ENCODE data around the gene ERMARD. TPM values are rescaled to one million over a fixed set of nuclear protein-coding genes. Genes with fewer than 3 reads are reported as not detected.

ERMARD gene
- total RNA-seq (22.4 TPM), polyA plus RNA-seq (ENCODE audit: insufficient read depth in 1 of 8, insufficient read length in 8 of 8, low replicate concordance in 1 of 8) (10 to 100 TPM; 14.9 to 27.7 (median 18.5) TPM)
- long read RNA-seq, donor 1: 0 reads
- long read RNA-seq, donor 2: 0 reads
- long read RNA-seq, donor 3, partial matches to known transcripts: 0 of 3 reads
- long read RNA-seq, donor 3, other reads (novel, unspliced or antisense): 0 of 3 reads
- long read RNA-seq, donor 4, partial matches to known transcripts: 0 of 1 reads
- long read RNA-seq, donor 4, other reads (novel, unspliced or antisense): 0 of 1 reads
- long read RNA-seq, donor 5, partial matches to known transcripts: 5 of 8 reads
- long read RNA-seq, donor 5, other reads (novel, unspliced or antisense): 0 of 8 reads
- long read RNA-seq, donor 6, partial matches to known transcripts: 0 of 2 reads
- long read RNA-seq, donor 6, other reads (novel, unspliced or antisense): 0 of 2 reads
- long read RNA-seq, donor 7, partial matches to known transcripts: 7 of 7 reads
- long read RNA-seq, donor 7, other reads (novel, unspliced or antisense): 0 of 7 reads
- long read RNA-seq, donor 8, partial matches to known transcripts: 0 of 1 reads
- long read RNA-seq, donor 8, other reads (novel, unspliced or antisense): 0 of 1 reads
- long read RNA-seq, donor 9, partial matches to known transcripts: 5 of 6 reads
- long read RNA-seq, donor 9, other reads (novel, unspliced or antisense): 0 of 6 reads
- long read RNA-seq, donor 10, partial matches to known transcripts: 0 of 5 reads
- long read RNA-seq, donor 10, other reads (novel, unspliced or antisense): 0 of 5 reads
- long read RNA-seq, donor 11, partial matches to known transcripts: 0 of 4 reads
- long read RNA-seq, donor 11, other reads (novel, unspliced or antisense): 0 of 4 reads

DNA sequence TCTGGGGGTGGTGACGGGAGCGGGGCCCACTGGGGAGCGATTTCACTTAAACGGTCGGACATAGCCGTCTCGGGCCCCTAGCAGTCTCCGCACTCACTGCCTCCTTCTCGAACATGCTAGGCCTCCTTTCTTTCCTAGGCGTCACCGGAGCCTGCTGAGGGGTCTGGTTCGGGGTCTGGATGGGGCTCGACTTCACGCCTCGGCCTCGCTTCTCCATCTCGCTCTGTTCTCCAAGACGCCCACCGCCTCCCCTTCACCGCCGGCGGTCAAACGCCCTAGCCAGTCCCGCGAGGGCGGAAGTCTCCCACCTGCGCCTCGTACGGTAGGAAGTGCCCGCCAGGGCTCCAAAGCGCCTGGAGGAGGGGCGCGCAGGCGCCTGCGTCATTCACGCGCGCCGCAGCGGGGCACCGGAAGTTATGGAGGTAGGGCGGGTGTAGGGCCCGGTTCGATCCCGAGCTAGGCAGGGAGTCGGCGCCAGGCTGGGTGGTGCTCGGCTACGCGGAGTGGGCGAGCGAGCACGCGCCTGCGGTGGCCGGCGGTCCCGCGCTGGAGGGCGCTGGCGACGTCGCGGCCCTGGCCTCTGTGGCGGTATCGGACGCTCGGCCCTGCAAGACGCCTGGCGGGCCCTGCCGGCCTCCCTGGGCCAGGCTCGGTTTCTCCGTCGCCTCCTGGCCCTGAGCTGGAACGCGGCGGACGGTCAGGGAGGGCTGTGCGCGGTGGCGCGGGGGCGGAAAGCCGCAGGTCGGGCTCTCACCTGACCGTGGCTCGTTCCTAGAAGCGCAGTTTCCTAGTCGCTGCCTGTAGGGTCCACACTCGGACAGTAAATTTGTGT lies at the start of gene ERMARD, which contains the start of gene DYNLT2:
ERMARD (plus strand) TSS at position 381 of the 832 bp plus-strand sequence; CDS start at position 417, 36 bp downstream.
DYNLT2 (minus strand) TSS at position 331 of the 832 bp plus-strand sequence; CDS start at position 217, 114 bp downstream.
- WGBS (ENCODE audit: insufficient coverage): under 1% methylated on average over 87 of the region's 90 CpGs
- Histone ChIP-seq H3K4me3 (ENCODE audit: low read length) (peak within 1 kb of the TSS; percentile 67), H3K27me3 (ENCODE audit: control insufficient read depth, insufficient read depth, low read length) (no peaks in the 10 kb centered on the region), H3K4me1 (ENCODE audit: control insufficient read depth, insufficient read depth, low read length) (peaks cover 7% of the 10 kb centered on the region), H3K36me3 (ENCODE audit: control insufficient read depth, insufficient read depth, low read length) (peaks cover 4% of the 10 kb centered on the region), H3K9me3 (replicated peaks; ENCODE audit: control insufficient read depth, low read depth, low read length) (no peaks in the 10 kb centered on the region), H3K27ac (ENCODE audit: low read length) (peak within 1 kb of the TSS; percentile 97)
- DNase-seq: peak; percentile 97

DNA sequence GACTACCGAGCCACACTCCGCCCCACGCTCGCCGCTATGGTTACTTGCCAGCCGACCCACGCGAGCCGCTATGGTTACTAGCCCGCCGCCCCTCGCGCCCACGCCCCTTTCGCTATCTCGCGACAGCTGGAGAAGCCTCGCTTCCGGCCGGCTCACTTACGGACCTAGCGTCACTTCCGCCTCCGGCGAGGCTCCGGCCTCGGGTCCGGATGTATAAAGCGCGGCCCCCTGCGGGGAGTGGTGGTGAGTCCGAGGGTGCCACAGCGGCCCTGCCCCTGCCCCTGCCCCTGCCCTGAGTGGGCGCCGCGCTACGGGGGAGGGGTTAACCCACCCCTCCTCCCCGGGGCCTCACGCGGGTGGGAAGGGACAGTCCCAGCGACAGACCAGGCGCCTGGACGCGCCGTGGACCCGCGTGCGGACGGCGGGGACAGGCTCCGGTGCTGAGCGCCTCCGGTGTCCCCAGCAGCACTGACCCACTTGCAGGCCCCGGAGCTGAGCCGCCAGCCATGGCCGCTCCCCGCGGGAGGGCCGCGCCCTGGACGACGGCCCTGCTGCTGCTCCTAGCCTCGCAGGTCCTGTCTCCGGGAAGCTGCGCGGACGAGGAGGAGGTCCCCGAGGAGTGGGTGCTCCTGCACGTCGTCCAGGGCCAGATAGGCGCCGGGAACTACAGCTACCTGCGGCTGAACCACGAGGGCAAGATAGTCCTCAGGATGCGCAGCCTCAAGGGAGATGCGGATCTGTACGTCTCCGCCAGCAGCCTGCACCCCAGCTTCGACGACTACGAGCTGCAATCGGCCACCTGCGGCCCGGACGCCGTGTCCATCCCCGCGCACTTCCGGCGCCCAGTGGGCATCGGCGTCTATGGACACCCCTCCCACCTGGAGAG lies 49.2 kb upstream of the ERMARD start, which contains the start of the genes C6orf120 and WDR27:
C6orf120 (plus strand) TSS at position 173 of the 886 bp plus-strand sequence; CDS start at position 507, 334 bp downstream.
WDR27 (minus strand) TSS at position 76 of the 886 bp plus-strand sequence. CDS start 13,024 bp downstream, outside the sequence.
- Histone ChIP-seq H3K27me3 (ENCODE audit: control insufficient read depth, insufficient read depth, low read length) (no peaks in the 10 kb centered on the region), H3K4me3 (ENCODE audit: low read length) (peak within 1 kb of the TSS; percentile 93), H3K4me1 (ENCODE audit: control insufficient read depth, insufficient read depth, low read length) (peaks cover 9% of the 10 kb centered on the region), H3K27ac (ENCODE audit: low read length) (peak within 1 kb of the TSS; percentile 92), H3K36me3 (ENCODE audit: control insufficient read depth, insufficient read depth, low read length) (peaks cover 9% of the 10 kb centered on the region), H3K9me3 (replicated peaks; ENCODE audit: control insufficient read depth, low read depth, low read length) (no peaks in the 10 kb centered on the region)
- WGBS (ENCODE audit: insufficient coverage): under 1% methylated on average over 87 of the region's 92 CpGs
- peak; percentile 98 for DNase-seq

DNA sequence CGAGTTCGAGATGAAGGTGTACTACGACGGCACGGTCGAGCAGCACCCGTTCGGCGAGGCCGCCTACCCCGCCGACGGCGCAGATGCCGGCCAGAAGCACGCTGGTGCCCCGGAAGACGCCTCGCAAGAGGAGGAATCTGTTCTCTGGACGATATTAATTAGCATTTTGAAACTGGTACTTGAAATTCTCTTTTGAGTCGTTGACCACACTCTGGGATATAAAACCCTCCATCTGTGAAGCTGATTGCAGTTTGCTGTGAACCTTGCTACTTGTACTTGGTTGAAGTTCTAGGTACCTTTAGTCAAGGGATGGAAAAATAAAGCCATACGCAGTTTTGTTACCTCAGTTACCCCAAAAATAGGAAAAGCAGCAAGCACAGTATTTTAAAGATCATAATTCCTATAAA lies 48.6 kb upstream of the ERMARD start:
- Histone ChIP-seq H3K27me3 (ENCODE audit: control insufficient read depth, insufficient read depth, low read length) (no peaks in the 10 kb centered on the region), H3K4me1 (ENCODE audit: control insufficient read depth, insufficient read depth, low read length) (peaks cover 9% of the 10 kb centered on the region), H3K27ac (ENCODE audit: low read length) (peak overlapping the region; percentile 92), H3K9me3 (replicated peaks; ENCODE audit: control insufficient read depth, low read depth, low read length) (no peaks in the 10 kb centered on the region), H3K4me3 (ENCODE audit: low read length) (peak overlapping the region; percentile 93), H3K36me3 (ENCODE audit: control insufficient read depth, insufficient read depth, low read length) (peaks cover 9% of the 10 kb centered on the region)
- no peak for DNase-seq
- WGBS (ENCODE audit: insufficient coverage): 0% methylated on average over 14 of the region's 22 CpGs

DNA sequence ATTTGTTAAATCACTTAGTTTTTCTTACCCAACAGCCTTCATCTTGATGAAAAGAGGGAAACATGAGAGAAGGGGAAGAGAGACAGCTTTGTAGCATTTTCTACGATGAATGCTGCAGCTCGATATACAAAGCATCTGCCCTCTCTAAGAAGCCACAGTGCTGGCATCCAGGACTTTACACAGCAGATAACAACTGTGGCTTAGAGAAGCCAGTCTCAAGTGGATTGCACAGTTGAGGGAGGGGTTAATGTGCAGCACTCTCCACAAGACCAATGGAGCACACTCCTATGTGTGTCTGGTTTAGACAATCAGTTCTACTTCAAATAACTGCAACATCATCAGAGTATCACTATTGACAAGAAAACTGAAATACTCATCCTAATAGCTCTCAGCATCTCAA lies 43.6 kb upstream of the ERMARD start:
- Histone ChIP-seq H3K4me3 (ENCODE audit: low read length) (no peak overlapping the region), H3K27me3 (ENCODE audit: control insufficient read depth, insufficient read depth, low read length) (no peaks in the 10 kb centered on the region), H3K36me3 (ENCODE audit: control insufficient read depth, insufficient read depth, low read length) (peaks cover 12% of the 10 kb centered on the region), H3K4me1 (ENCODE audit: control insufficient read depth, insufficient read depth, low read length) (peaks cover 4% of the 10 kb centered on the region), H3K9me3 (replicated peaks; ENCODE audit: control insufficient read depth, low read depth, low read length) (no peaks in the 10 kb centered on the region), H3K27ac (ENCODE audit: low read length) (no peak overlapping the region)
- WGBS (ENCODE audit: insufficient coverage): no CpG with 5 or more reads among the region's 2 CpGs
- no peak for DNase-seq

GRCh38 chr6:169709293-169709692 lies 42.1 kb upstream of the ERMARD start:
- Histone ChIP-seq H3K27ac (ENCODE audit: low read length) (no peak overlapping the region), H3K4me1 (ENCODE audit: control insufficient read depth, insufficient read depth, low read length) (no peaks in the 10 kb centered on the region), H3K4me3 (ENCODE audit: low read length) (no peak overlapping the region), H3K27me3 (ENCODE audit: control insufficient read depth, insufficient read depth, low read length) (no peaks in the 10 kb centered on the region), H3K36me3 (ENCODE audit: control insufficient read depth, insufficient read depth, low read length) (peaks cover 17% of the 10 kb centered on the region), H3K9me3 (replicated peaks; ENCODE audit: control insufficient read depth, low read depth, low read length) (no peaks in the 10 kb centered on the region)
- no peak for DNase-seq

DNA sequence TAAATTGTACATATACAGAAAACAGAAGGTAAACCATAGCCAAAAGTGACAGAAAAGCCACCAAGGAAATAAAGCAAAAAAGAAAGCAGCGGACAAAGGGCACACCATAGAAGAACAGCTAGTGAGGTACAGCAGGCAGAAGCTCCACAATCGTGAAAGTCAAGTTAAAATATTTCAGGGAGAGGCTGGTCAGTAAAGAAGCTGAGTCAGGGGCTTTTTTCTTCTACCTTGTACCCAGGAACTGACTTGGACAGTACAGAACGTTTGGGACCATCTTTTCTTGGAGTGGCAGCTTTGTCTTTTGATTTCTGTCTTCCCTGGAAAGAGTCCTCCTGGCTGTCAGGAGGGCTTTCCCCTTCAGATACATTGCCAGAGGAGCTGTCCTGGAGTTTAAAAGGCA lies 41.4 kb upstream of the ERMARD start:
- peaks cover 24% of the 10 kb centered on the region for H3K36me3 ChIP-seq (ENCODE audit: control insufficient read depth, insufficient read depth, low read length)
- WGBS (ENCODE audit: insufficient coverage): 100% methylated on average over 2 of the region's 3 CpGs
- H3K27me3 ChIP-seq (ENCODE audit: control insufficient read depth, insufficient read depth, low read length): no peaks in the 10 kb centered on the region
- no peak overlapping the region for H3K4me3 ChIP-seq (ENCODE audit: low read length)
- no peaks in the 10 kb centered on the region for H3K4me1 ChIP-seq (ENCODE audit: control insufficient read depth, insufficient read depth, low read length)
- H3K9me3 ChIP-seq (replicated peaks; ENCODE audit: control insufficient read depth, low read depth, low read length): no peaks in the 10 kb centered on the region
- no peak for DNase-seq
- no peak overlapping the region for H3K27ac ChIP-seq (ENCODE audit: low read length)

DNA sequence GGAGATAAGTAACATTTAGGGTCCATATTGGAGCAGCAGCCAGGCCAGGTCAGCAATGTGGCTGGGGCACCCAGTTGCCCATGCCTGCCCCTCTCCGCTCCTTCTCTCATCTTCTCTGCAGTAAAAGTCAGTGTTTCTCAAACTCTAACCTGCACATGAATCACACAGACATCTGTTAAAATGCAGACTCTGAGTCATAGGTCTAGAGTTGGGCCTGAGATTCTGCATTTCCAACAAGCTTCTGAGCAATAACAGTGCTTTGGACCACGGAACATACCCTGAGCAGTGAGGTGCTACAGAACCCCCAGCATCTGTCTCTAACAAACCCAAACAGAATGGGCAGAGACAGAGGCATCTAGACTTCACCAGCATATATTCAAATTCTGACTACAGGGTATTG lies 37.2 kb upstream of the ERMARD start:
- no peak overlapping the region for H3K4me3 ChIP-seq (ENCODE audit: low read length)
- no peaks in the 10 kb centered on the region for H3K4me1 ChIP-seq (ENCODE audit: control insufficient read depth, insufficient read depth, low read length)
- no peaks in the 10 kb centered on the region for H3K27me3 ChIP-seq (ENCODE audit: control insufficient read depth, insufficient read depth, low read length)
- WGBS (ENCODE audit: insufficient coverage): 90% methylated on average over 2 of the region's 2 CpGs
- no peaks in the 10 kb centered on the region for H3K9me3 ChIP-seq (replicated peaks; ENCODE audit: control insufficient read depth, low read depth, low read length)
- no peak for DNase-seq
- H3K36me3 ChIP-seq (ENCODE audit: control insufficient read depth, insufficient read depth, low read length): peaks cover 29% of the 10 kb centered on the region
- H3K27ac ChIP-seq (ENCODE audit: low read length): no peak overlapping the region

- DNase-seq: no peak
- no peaks in the 10 kb centered on the region for H3K9me3 ChIP-seq (replicated peaks; ENCODE audit: control insufficient read depth, low read depth, low read length)
- 95% methylated on average over 6 of the region's 9 CpGs for WGBS (ENCODE audit: insufficient coverage)
- H3K36me3 ChIP-seq (ENCODE audit: control insufficient read depth, insufficient read depth, low read length): peaks cover 29% of the 10 kb centered on the region
- no peak overlapping the region for H3K4me3 ChIP-seq (ENCODE audit: low read length)
- H3K4me1 ChIP-seq (ENCODE audit: control insufficient read depth, insufficient read depth, low read length): no peaks in the 10 kb centered on the region
- no peak overlapping the region for H3K27ac ChIP-seq (ENCODE audit: low read length)
- no peaks in the 10 kb centered on the region for H3K27me3 ChIP-seq (ENCODE audit: control insufficient read depth, insufficient read depth, low read length)
Observed at GRCh38 chr6:169714595-169714994, 36.8 kb upstream of the ERMARD start.

GRCh38 chr6:169719117-169719516 lies 32.3 kb upstream of the ERMARD start:
- no CpG with 5 or more reads among the region's 4 CpGs for WGBS (ENCODE audit: insufficient coverage)
- peaks cover 14% of the 10 kb centered on the region for H3K36me3 ChIP-seq (ENCODE audit: control insufficient read depth, insufficient read depth, low read length)
- H3K9me3 ChIP-seq (replicated peaks; ENCODE audit: control insufficient read depth, low read depth, low read length): no peaks in the 10 kb centered on the region
- peaks cover 5% of the 10 kb centered on the region for H3K4me1 ChIP-seq (ENCODE audit: control insufficient read depth, insufficient read depth, low read length)
- no peaks in the 10 kb centered on the region for H3K27me3 ChIP-seq (ENCODE audit: control insufficient read depth, insufficient read depth, low read length)
- no peak overlapping the region for H3K4me3 ChIP-seq (ENCODE audit: low read length)
- no peak overlapping the region for H3K27ac ChIP-seq (ENCODE audit: low read length)
- DNase-seq: no peak
